HEK293T (cell line): ENCODE results near the gene FBXW5.

ENCODE experiments used
- CTCF ChIA-PET: fragments of 350-600 bp; formaldehyde crosslinking; extraction: SDS; loops from one replicate; lab custom pipeline; 2021; ENCODE audit warnings: antibody characterized with exemption, inconsistent platforms; lab: Yijun Ruan, JAX
- POLR2A ChIA-PET: fragments of 350-600 bp; formaldehyde crosslinking; extraction: SDS; loops from one replicate; lab custom pipeline; 2020; ENCODE audit warnings: antibody characterized with exemption, inconsistent platforms; lab: Yijun Ruan, JAX
- DNase-seq: peaks from one replicate; pipeline ENCODE4 v3.0.0; 2012; ENCODE audit warnings: mixed read lengths; ENCODE audit errors: extremely low spot score
- ARNT ChIP-seq: fragments of 450-650 bp; IDR thresholded peaks from 2 replicates; pipeline ENCODE4 v1.6.1; 2017; ENCODE audit warnings: mild to moderate bottlenecking
- BHLHE40 ChIP-seq: fragments of 450-650 bp; IDR thresholded peaks from 2 replicates; pipeline ENCODE4 v1.6.1; 2016; ENCODE audit warnings: mild to moderate bottlenecking, moderate library complexity, borderline replicate concordance
- CTBP1 ChIP-seq: fragments of 450-650 bp; IDR thresholded peaks from 2 replicates; pipeline ENCODE4 v1.6.1; 2016; ENCODE audit warnings: borderline replicate concordance
- ELF4 ChIP-seq: fragments of 450-650 bp; IDR thresholded peaks from 2 replicates; pipeline ENCODE4 v1.6.1; 2017; ENCODE audit warnings: antibody characterized with exemption
- FOXA1 ChIP-seq: fragments of 450-650 bp; IDR thresholded peaks from 2 replicates; pipeline ENCODE4 v1.6.1; 2016; ENCODE audit warnings: mild to moderate bottlenecking
- FOXK2 ChIP-seq: fragments of 450-650 bp; IDR thresholded peaks from 2 replicates; pipeline ENCODE4 v1.6.1; 2016; ENCODE audit warnings: mild to moderate bottlenecking
- FOXM1 ChIP-seq: fragments of 450-650 bp; IDR thresholded peaks from 2 replicates; pipeline ENCODE4 v1.6.1; 2017; ENCODE audit warnings: mild to moderate bottlenecking, borderline replicate concordance
- HDGF ChIP-seq: fragments of 450-650 bp; IDR thresholded peaks from 2 replicates; pipeline ENCODE4 v1.6.1; 2017; ENCODE audit warnings: antibody characterized with exemption, borderline replicate concordance
- L3MBTL2 ChIP-seq: fragments of 450-650 bp; conservative IDR thresholded peaks from 2 replicates; pipeline ENCODE4 v1.6.1; 2016; ENCODE audit warnings: mild to moderate bottlenecking
- LEF1 ChIP-seq: fragments of 450-650 bp; IDR thresholded peaks from 2 replicates; pipeline ENCODE4 v1.6.1; 2017; ENCODE audit warnings: mild to moderate bottlenecking, borderline replicate concordance
- NFRKB ChIP-seq: fragments of 450-650 bp; IDR thresholded peaks from 2 replicates; pipeline ENCODE4 v1.6.1; 2016; ENCODE audit warnings: mild to moderate bottlenecking, moderate library complexity
- SP1 ChIP-seq: fragments of 450-650 bp; IDR thresholded peaks from 2 replicates; pipeline ENCODE4 v1.6.1; 2017
- SUZ12 ChIP-seq: fragments of 450-650 bp; IDR thresholded peaks from 2 replicates; pipeline ENCODE4 v1.6.1; 2016; ENCODE audit warnings: mild to moderate bottlenecking
- TARDBP ChIP-seq: fragments of 450-650 bp; IDR thresholded peaks from 2 replicates; pipeline ENCODE4 v1.6.1; 2016
- ZNF384 ChIP-seq: fragments of 450-650 bp; IDR thresholded peaks from 2 replicates; pipeline ENCODE4 v1.6.1; 2016
- TF ChIP-seq, protein P1 (sequence below): fragments of 450-650 bp; IDR thresholded peaks from 2 replicates; pipeline ENCODE4 v1.6.1; 2016

FBXW5 gene, protein sequence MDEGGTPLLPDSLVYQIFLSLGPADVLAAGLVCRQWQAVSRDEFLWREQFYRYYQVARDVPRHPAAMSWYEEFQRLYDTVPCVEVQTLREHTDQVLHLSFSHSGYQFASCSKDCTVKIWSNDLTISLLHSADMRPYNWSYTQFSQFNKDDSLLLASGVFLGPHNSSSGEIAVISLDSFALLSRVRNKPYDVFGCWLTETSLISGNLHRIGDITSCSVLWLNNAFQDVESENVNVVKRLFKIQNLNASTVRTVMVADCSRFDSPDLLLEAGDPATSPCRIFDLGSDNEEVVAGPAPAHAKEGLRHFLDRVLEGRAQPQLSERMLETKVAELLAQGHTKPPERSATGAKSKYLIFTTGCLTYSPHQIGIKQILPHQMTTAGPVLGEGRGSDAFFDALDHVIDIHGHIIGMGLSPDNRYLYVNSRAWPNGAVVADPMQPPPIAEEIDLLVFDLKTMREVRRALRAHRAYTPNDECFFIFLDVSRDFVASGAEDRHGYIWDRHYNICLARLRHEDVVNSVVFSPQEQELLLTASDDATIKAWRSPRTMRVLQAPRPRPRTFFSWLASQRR

DNA sequence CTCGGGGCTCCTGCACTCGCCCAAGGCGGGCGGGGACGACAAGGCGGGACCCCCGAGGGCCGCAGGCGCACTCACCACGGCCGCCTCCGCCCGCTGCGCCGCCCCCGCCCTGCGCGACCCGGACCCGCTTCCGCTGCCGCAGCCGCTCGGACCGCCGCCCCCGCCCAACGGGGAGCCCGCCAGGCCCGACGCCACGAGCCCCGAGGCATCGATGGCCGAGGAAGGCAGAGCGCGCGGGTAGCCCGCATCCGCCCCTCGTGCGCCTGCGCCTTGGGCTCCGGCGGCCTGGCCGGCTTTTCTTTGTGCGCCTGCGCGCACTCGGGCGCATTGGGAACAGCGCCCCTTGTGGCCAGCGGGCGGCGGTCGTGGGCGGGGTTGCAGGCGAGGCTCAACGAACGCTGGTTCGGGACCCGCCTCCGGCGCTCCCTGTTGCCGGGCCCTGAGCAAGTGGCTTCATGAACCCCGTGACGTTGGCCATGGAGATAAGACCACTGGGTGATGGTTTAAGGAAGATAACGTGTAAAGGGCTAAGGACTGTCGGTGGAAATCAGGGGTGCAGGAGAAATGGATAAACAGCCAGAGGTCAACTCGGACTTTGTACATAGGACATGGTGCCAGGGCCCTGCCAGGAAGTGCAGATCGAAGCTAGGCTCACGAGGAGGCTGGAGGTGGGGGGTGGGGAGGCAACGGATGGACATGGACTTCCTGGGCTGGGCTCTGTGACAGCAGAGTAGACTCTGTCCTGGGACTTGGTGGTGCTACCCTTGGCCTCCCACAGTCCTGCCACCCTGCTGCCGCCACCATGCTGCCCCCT is at the start of gene FBXW5, which contains the start of gene C8G:
Gene FBXW5, minus strand, starts transcription at position 220 of the 814 bp plus-strand sequence. CDS start 655 bp downstream, outside the sequence.
Gene C8G, plus strand, starts transcription at position 725 of the 814 bp plus-strand sequence. Its CDS starts 78 bp downstream, at position 803.
- POLR2A ChIA-PET: interaction anchor here (0.8 to 1.0 kb wide), 2 partner anchors 47 to 97 kb away, joined by 3 to 4 read pairs; partner anchors contain the start of gene PAXX

DNA sequence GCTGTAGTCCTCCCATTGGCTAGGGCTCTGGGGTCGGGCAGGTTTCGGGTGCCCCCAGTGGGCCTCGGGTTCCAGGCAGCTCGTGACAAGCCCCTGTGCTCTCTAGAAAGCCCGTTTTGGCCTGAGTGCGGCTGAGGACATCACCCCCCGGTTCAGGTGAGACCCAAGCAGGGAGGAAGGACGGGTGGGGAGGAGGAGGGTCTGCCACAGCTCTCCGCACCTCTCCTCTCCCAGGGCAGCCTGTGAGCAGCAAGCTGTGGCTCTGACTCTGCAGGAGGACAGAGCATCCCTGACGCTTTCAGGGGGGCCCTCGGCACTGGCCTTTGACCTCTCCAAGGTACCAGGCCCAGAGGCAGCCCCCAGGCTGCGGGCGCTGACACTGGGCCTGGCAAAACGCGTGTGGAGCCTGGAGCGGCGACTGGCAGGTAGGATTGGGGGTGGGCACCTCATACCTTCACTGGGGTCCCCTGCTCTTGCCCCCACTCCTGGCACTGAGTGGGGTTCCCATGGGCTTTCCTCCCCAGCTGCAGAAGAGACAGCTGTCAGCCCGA is 48.4 kb upstream of the FBXW5 start:
- POLR2A ChIA-PET: interaction anchor here (0.6 to 2.0 kb wide), 16 partner anchors 9 to 94 kb away, joined by 3 to 23 read pairs (median 4); partner anchors contain the start of genes LCNL1, MAN1B1 and PTGDS
- no peak for DNase-seq
- CTCF ChIA-PET: interaction anchor here (2.8 kb wide), 1 partner anchor 36 kb away, joined by 14 read pairs; the partner anchor contains the start of gene ABCA2
- no peak for TF ChIP-seq ELF4
- TF ChIP-seq ZNF384: no peak
- TF ChIP-seq FOXK2: no peak
- no peak for TF ChIP-seq BHLHE40
- no peak for TF ChIP-seq NFRKB
- TF ChIP-seq FOXA1: no peak
- no peak for TF ChIP-seq LEF1
- TF ChIP-seq TARDBP: no peak
- TF ChIP-seq, protein P1, sequence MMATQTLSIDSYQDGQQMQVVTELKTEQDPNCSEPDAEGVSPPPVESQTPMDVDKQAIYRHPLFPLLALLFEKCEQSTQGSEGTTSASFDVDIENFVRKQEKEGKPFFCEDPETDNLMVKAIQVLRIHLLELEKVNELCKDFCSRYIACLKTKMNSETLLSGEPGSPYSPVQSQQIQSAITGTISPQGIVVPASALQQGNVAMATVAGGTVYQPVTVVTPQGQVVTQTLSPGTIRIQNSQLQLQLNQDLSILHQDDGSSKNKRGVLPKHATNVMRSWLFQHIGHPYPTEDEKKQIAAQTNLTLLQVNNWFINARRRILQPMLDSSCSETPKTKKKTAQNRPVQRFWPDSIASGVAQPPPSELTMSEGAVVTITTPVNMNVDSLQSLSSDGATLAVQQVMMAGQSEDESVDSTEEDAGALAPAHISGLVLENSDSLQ: no peak
- TF ChIP-seq ARNT: no peak
- no peak for TF ChIP-seq HDGF
- no peak for TF ChIP-seq SUZ12
- no peak; the same call in 1 of the 2 replicates for TF ChIP-seq L3MBTL2
- no peak for TF ChIP-seq SP1

More for the DNA sequence above, at the start of gene FBXW5, which contains the start of gene C8G:
- no peak for TF ChIP-seq TARDBP
- no peak for TF ChIP-seq ZNF384
- TF ChIP-seq FOXM1: peak; percentile 77; the same call in 1 of the 2 replicates
- DNase-seq: peak; percentile 100
- CTCF ChIA-PET: interaction anchor here (1.4 kb wide), 1 partner anchor 90 kb away, joined by 3 read pairs; no protein-coding TSS in a partner anchor

DNA sequence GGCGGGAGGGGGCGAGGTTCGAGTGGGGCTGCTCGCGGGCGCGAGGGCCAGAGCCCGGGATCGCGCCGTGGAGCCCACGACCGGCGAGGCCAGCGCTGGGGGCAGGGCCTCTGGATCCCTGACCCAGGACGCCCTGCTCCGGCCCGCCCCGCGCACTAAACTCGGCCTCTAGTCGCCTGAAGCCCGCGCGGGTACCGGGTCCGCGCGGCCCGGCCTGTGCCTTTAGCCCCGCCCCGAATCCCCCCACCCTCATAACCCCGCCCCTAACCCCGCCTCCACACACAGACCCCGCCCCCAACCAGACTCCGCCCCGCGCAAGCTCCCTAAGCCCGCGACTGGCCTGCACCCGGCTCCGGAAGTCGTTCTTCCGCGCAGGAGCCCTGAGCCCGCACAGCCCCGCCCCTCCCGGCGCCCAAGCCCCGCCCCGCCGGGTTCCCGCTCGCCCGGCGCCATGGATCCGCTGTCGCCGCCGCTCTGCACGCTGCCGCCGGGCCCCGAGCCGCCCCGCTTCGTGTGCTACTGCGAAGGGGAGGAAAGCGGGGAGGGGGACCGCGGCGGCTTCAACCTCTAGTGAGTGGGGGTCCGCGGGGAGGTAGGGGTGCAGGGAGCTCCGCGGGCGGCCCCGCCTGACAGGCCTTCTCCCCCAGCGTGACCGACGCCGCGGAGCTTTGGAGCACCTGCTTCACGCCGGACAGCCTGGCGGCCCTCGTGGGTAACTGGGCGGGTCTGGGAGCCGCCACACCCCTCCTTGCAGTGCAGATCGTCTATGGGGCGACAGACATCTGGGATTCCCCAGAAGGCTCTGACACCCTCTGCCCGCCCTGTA is 47.7 kb upstream of the FBXW5 start, which contains the start of gene PAXX:
Gene PAXX, plus strand, starts transcription at position 430 of the 826 bp plus-strand sequence. Its CDS starts 22 bp downstream, at position 452.
- CTCF ChIA-PET: interaction anchor here (2.8 kb wide), 1 partner anchor 37 kb away, joined by 14 read pairs; the partner anchor contains the start of gene ABCA2
- POLR2A ChIA-PET: interaction anchor here (0.6 to 2.0 kb wide), 24 partner anchors 9 to 95 kb away, joined by 3 to 23 read pairs (median 4); partner anchors contain the start of genes FBXW5, LCNL1, MAN1B1 and PTGDS
- TF ChIP-seq LEF1: peak; percentile 48; the same call in 1 of the 2 replicates
- peak; percentile 92 for TF ChIP-seq L3MBTL2
- no peak for TF ChIP-seq ARNT
- TF ChIP-seq FOXM1: no peak
- peak; percentile 100 for DNase-seq

DNA sequence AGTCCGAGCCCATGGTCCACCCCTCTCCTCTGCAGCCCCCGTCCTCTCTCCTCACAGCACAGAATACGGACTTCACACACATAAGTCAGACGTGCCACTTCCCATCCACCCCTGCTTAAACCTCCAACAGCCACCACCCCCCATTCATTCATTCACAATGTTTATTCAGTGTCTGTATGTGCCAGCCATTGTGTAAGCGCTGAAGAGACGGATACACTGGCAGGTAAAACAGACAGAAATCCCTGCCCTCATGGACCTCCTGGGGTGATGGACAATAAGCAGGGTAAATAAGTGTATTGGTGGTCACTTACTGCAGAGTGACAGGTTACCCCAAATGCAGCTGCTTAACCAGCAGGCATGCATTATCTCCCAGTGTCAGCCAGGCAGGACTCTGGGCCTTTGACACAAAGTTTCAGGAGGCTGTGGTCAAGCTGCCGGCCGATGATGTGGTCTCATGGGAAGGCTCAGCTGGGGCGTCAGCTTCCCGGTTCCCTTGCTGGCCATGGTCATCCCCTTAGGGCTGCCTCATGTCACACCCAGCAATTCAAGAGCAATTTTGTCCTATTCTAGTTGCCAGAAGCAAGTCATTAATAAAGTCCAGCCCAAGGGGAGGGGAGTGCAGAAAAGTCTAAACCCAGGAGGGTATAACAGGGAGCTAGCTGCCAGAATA is 45.8 kb upstream of the FBXW5 start:
- ChIA-PET CTCF (no interaction called here), POLR2A (interaction anchor here (1.5 kb wide), 1 partner anchor 96 kb away, joined by 5 read pairs; the partner anchor contains the start of gene MAN1B1)
- no peak for DNase-seq
- TF ChIP-seq ARNT (no peak), ELF4 (no peak), TARDBP (no peak)

DNA sequence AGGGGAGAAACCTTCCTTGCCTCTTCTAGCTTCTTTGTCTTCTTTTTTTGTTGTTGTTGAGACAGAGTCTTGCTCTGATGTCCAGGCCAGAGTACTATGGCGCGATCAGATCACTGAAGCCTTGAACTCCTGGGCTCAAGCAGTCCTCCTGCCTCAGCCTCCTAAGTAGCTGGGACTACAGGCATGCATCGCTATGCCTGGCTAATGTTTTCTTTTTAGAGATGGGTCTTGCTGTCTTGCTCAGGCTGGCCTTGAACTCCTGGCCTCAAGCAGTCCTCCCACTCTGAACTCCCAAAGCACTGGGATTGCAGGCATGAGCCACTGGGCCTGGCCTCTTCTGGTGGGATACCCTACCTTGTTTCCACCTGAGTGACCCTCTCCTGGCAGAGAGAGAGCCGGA is 44.3 kb upstream of the FBXW5 start:
- DNase-seq: no peak
- CTCF ChIA-PET: interaction anchor here (0.6 to 0.7 kb wide), 3 partner anchors 35 to 146 kb away, joined by 3 to 7 read pairs (median 4); no protein-coding TSS in a partner anchor
- no peak for TF ChIP-seq FOXK2
- TF ChIP-seq ELF4: no peak
- no peak for TF ChIP-seq HDGF
- no peak for TF ChIP-seq L3MBTL2
- TF ChIP-seq, protein P1: no peak
- TF ChIP-seq CTBP1: no peak
- TF ChIP-seq ZNF384: no peak
- no peak for TF ChIP-seq FOXA1
- no peak for TF ChIP-seq LEF1
- TF ChIP-seq SP1: no peak
- no peak for TF ChIP-seq NFRKB
- TF ChIP-seq TARDBP: no peak
- no peak for TF ChIP-seq ARNT
- no peak for TF ChIP-seq BHLHE40
- TF ChIP-seq FOXM1: no peak
- no peak for TF ChIP-seq SUZ12
- POLR2A ChIA-PET: no interaction called here
